Kidney epithelial cell (primary cell): ENCODE data around the gene HENMT1. TPM values are rescaled to one million over a fixed set of nuclear protein-coding genes. Genes with fewer than 3 reads are reported as not detected.
"Not testable (repeated sequence)": the region's sequence is repeated elsewhere in the genome, so short reads cannot be mapped to it uniquely, and the experiment has no call there.

ENCODE experiments used
- DNase-seq: peaks from one replicate; pipeline ENCODE4 v3.0.0-alpha.2; 2010; ENCODE audit warnings: low read depth
- H3K27me3 ChIP-seq: 2 replicates; pipeline ENCODE4 v1.6.0; 2011; ENCODE audit warnings: low read length; ENCODE audit not compliant: control insufficient read depth, insufficient read depth
- H3K36me3 ChIP-seq: 2 replicates; pipeline ENCODE4 v1.5.1; 2011; ENCODE audit warnings: low read length; ENCODE audit not compliant: control insufficient read depth, insufficient read depth
- H3K4me3 ChIP-seq: 2 replicates; pipeline ENCODE4 v1.5.1; 2011; ENCODE audit warnings: low read depth, mild to moderate bottlenecking, control low read depth, low read length
- total RNA-seq: library from RNA; depleted of rRNA; stranded (reverse); fragments of >200 nt; gene quantifications from 2 replicates; pipeline ENCODE4 v1.2.3, GENCODE V29; 2015
- TF ChIP-seq, protein P1 (sequence below): IDR thresholded peaks from 2 replicates; pipeline ENCODE4 v1.5.1; 2011; ENCODE audit warnings: mild to moderate bottlenecking, moderate library complexity, low read length, control low read depth, inconsistent platforms; ENCODE audit not compliant: insufficient read depth, poor library complexity, severe bottlenecking

HENMT1 gene
- total RNA-seq, 1 donor from 2014 or later, result 6.6 TPM

DNA sequence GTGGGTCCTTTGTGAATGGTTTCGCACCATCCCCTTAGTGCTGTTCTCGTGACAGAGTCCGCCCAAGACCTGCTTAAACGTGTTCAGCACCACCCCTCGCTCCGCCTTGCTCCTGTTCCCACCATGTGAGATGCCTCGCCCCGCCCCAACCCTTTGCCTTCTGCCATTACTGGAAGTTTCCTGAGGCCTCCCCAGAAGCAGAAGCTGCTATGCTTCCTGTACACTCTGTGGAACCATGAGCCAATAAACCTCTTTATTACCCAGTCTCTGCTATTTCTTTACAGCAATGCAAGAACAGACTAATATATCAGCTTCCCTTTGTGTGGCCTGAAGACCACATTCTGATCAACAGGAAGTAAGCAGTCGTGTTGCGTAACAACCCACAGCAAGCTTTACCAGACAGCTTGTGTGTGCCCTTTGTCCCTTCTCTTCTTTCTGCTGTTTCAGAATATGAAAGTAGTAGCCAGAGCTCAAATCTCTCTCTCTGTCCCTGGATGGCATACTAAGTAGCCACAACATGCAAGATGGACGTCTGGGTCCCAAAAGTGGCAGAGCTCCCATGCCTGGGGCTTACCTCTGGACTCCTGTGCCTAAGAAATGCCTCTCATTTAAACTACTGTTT lies 14.1 kb downstream of the HENMT1 start:
- TF ChIP-seq, protein P1, sequence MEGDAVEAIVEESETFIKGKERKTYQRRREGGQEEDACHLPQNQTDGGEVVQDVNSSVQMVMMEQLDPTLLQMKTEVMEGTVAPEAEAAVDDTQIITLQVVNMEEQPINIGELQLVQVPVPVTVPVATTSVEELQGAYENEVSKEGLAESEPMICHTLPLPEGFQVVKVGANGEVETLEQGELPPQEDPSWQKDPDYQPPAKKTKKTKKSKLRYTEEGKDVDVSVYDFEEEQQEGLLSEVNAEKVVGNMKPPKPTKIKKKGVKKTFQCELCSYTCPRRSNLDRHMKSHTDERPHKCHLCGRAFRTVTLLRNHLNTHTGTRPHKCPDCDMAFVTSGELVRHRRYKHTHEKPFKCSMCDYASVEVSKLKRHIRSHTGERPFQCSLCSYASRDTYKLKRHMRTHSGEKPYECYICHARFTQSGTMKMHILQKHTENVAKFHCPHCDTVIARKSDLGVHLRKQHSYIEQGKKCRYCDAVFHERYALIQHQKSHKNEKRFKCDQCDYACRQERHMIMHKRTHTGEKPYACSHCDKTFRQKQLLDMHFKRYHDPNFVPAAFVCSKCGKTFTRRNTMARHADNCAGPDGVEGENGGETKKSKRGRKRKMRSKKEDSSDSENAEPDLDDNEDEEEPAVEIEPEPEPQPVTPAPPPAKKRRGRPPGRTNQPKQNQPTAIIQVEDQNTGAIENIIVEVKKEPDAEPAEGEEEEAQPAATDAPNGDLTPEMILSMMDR, result no peak
- H3K27me3 ChIP-seq, result no peaks in the 10 kb centered on the region
- H3K36me3 ChIP-seq, result no peaks in the 10 kb centered on the region
- DNase-seq, result peak; percentile 31
- no peak overlapping the region for H3K4me3 ChIP-seq

DNA sequence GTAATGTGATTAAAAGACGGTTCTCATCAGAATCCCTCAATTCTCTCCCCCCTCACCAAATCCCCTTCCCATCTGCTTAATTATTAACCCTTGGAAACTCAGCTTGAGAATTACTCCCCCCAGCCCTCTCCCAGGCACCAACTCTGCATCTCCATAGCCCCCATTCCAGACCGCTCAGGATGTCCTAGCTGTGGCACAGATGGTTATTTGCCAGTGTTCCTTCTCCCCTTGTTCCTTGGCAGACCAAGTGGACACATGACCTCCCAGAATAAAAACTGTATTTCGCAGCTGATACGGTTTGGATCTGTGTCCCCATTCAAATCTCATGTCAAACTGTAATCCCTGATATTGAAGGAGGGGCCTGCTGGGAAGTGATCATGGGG lies 14.6 kb downstream of the HENMT1 start:
- no peak overlapping the region for H3K4me3 ChIP-seq
- no peaks in the 10 kb centered on the region for H3K36me3 ChIP-seq
- TF ChIP-seq, protein P1, result no peak
- H3K27me3 ChIP-seq, result no peaks in the 10 kb centered on the region
- DNase-seq, result no peak

DNA sequence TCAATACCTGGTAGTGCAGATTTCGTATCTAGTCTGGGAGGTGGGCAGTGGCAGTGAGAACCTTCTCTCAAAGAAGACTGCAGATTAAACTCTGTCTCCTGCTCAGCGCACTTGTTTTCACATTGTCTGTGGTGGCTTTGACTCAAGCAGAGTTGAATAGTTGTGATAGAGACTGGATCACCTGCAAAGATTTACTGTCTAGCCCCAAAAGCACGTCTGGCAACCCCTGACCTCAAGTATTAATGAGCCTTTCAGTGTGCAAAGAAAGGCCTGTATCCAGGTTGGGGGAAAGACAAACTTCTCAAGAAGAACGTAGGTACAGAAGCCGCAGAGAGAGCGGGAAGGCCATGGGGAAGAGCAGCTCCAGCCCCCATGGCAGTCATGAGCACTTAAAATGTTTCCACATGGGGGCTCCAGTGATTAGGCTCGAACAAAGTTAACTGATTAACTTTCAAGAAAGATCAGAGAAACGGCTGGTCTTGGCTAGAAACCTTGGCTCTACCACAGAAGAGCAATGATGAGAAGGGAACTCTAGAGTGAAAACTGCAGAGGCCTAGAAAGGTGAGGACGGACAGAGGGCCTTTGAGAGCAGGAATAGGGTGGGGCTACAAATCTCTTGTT lies 15.2 kb downstream of the HENMT1 start:
- Histone ChIP-seq H3K27me3 (no peaks in the 10 kb centered on the region), H3K4me3 (no peak overlapping the region), H3K36me3 (no peaks in the 10 kb centered on the region)
- DNase-seq, result no peak
- TF ChIP-seq, protein P1, result no peak

DNA sequence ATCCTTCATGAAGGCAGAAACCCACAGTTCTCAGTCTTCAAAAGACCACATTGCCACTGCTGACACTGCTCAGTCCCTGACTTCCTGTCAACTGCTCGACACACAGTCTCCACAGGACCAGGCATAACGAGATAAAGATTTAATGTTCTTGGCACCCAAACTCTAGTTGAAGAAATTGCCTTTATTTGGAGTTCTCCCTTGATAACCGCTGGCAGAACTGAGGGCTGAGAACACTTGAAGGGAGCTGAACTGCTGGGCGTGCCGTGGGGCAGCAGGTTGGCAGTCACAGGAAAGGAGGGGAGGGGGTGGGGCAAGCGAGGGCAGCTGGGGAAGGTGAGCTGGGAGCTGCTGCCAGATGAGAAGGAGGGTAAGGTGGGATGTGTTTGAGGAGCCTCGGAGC lies 15.9 kb downstream of the HENMT1 start:
- no peak for DNase-seq
- no peaks in the 10 kb centered on the region for H3K27me3 ChIP-seq
- TF ChIP-seq, protein P1, result no peak
- no peak overlapping the region for H3K4me3 ChIP-seq
- H3K36me3 ChIP-seq, result no peaks in the 10 kb centered on the region

DNA sequence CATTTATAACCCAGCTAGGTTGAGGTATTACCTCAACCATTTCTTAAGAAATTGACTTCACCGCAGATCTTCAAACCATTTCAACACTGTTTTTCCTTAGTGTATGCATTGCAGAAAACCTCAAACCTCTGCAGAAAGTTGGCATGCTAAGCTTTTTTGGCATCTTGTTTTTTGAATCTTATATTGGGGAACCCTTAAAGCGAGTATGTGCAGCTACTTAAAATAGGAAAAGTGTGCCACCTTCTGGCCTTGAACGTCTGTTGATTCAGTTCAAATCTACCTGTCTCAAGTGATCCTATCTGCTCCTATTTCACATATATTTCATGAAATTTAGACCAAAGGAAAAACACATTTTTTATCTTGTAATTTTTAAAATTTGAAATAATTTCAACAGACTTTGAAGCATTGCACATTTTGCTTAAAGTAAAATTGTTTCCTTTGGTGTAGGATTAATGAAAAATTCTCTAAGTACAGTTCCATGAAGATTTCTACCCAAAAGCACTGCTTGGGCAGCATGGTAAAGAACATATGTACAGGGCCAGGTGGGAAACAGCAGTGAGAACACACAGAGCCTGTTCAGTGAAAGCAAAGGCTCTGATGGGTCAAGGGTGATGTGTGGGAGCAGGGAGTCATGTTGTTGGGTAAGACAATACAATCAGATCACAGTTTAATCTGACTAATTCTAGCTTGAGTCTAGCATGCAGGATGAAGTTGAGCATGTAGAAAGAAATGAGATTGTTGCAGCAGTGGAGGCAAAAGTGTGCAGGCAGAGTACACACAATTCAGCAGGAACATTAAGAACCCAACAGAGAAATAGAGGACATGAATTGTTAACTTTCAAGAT lies 17.2 kb downstream of the HENMT1 start:
- peak; percentile 32 for DNase-seq
- TF ChIP-seq, protein P1, result peak; percentile 40
- H3K27me3 ChIP-seq, result no peaks in the 10 kb centered on the region
- no peak overlapping the region for H3K4me3 ChIP-seq
- no peaks in the 10 kb centered on the region for H3K36me3 ChIP-seq

DNA sequence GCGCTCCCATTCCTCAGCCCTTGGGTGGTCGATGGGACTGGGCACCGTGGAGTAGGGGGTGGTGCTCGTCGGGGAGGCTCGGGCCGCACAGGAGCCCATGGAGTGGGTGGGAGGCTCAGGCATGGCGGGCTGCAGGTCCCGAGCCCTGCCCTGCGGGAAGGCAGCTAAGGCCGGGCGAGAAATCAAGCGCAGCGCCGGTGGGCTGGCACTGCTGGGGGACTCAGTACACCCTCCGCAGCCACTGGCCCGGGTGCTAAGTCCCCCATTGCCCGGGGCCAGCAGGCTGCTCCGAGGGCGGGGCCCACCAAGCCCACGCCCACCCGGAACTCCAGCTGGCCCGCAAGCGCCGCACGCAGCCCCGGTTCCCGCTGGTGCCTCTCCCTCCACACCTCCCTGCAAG lies 20.0 kb downstream of the HENMT1 start:
- not testable (repeated sequence) for H3K36me3 ChIP-seq, H3K4me3 ChIP-seq, DNase-seq, H3K27me3 ChIP-seq
